Measurements from ENCODE around the gene MOCS1. TPM values are rescaled to one million over a fixed set of nuclear protein-coding genes. Genes with fewer than 3 reads are reported as not detected.
A peak's percentile ranks its signal among the peaks of the same experiment; 100 is the strongest.

MOCS1 gene
- 1 to 10 TPM; 1.1 to 2.1 (median 1.2) TPM for total RNA-seq
- 0.79 TPM for total RNA-seq (2013)
- total RNA-seq = 0.30 to 3.2 (median 1.2) reads per million in 29 experiments

DNA sequence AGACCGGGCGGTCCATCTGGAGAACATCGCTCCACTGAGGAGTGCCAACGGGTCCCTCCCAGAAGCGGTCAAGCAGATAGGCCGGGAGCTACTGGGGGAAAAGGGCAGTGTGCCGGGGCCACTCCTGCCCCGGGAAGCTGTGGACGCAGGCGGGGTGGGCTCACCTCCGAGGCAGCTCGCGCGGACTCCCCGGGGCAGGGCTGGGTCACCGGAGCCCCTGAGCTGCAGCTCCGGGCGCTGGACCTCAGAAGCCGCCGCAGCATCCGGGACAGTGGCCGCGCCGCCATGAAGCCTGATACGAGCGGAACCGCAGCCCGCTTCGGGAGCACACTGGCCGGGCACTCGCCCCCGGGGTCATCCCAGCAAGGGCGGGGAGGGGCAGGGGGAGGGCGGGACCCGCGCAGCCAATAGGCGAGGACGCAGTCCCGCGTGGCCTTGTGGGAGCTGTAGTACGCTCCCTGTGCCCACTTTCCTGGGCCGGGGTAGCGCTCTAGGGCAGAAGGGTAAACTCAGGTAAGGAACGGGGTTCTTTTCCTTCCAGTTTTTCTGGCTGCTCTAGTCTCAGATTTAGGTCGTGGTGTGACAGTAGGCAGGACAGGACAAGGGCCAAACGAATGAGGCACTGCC is at the start of gene MOCS1:
Gene MOCS1, minus strand, starts transcription at position 332 of the 627 bp plus-strand sequence. Its CDS starts 45 bp downstream, at position 287.
- WGBS (ENCODE audit: insufficient coverage) = 6% methylated on average over 38 of the region's 46 CpGs
- ChIA-PET CTCF (no interaction called here), POLR2A (interaction anchor here in 1 of 2 donors (0.6 kb wide), 1 partner anchor 14 kb away, joined by 7 read pairs; no protein-coding TSS in a partner anchor)
- DNase-seq = peak in 22 of 35 experiments; percentile 7 to 44 (median 21)
- peak; percentile 72 to 93 (median 85) for ATAC-seq (replicated peaks in 1 of 4)
- peaks cover 0 to 4% of the 10 kb centered on the region in 2 experiments for H3K4me1 ChIP-seq (ENCODE audit: control insufficient read depth in 1 of 2, extremely low read depth in 1 of 2, insufficient read depth in 2 of 2, low read length in 2 of 2)
- Mint-ChIP-seq H3K27ac (peak within 1 kb of the TSS in 1 of 2 donors; percentile 79), H3K4me3 (peak within 1 kb of the TSS; percentile 71 to 82 (median 74)), H3K4me1 (peaks cover 4 to 20% (median 11%) of the 10 kb centered on the region in 3 donors), H3K27me3 (peaks cover 4 to 23% of the 10 kb centered on the region in 2 donors), H3K36me3 (no peaks in the 10 kb centered on the region), H3K9me3 (no peaks in the 10 kb centered on the region)
- H3K27ac ChIP-seq (ENCODE audit: low read length) = no peak within 1 kb of the TSS
- peak within 1 kb of the TSS; percentile 43 to 68 for H3K4me3 ChIP-seq (ENCODE audit: control insufficient read depth in 1 of 2, extremely low read depth in 1 of 2, low read length in 1 of 2)
- peaks cover 5 to 12% of the 10 kb centered on the region in 2 experiments for H3K27me3 ChIP-seq (replicated peaks in 1 of 2; ENCODE audit: control insufficient read depth in 2 of 2, extremely low read depth in 1 of 2, insufficient read depth in 2 of 2, low read length in 1 of 2)
- H3K36me3 ChIP-seq (ENCODE audit: control insufficient read depth in 2 of 2, extremely low read depth in 1 of 2, insufficient read depth in 1 of 2, low read length in 1 of 2) = no peaks in the 10 kb centered on the region
- H3K9me3 ChIP-seq = no peaks in the 10 kb centered on the region

DNA sequence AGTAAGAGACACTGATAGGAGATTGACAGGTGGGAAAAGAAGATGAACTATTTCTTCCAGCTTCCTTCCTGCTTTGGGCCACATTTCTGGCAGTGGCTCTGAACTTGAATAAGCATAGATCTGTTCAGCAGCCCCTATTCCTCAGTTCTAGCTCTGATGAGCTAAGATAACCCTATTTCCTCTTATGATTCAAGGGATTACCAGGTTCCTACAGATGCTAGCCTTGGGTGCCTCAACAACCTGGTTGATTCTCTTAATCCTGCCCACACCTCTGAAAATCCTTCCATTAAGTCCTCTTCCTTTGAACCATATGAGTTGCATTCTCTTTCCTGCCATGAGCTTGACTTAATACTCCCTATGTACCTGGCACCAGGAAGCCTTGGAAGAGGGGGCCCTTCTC is 49.8 kb upstream of the MOCS1 start:
- peaks cover 5 to 22% of the 10 kb centered on the region in 2 donors for H3K27me3 Mint-ChIP-seq
- no peaks in the 10 kb centered on the region for H3K4me1 Mint-ChIP-seq
- H3K36me3 ChIP-seq (ENCODE audit: control insufficient read depth in 2 of 2, extremely low read depth in 1 of 2, insufficient read depth in 1 of 2, low read length in 1 of 2) = no peaks in the 10 kb centered on the region
- no peak for DNase-seq
- H3K9me3 ChIP-seq = no peaks in the 10 kb centered on the region
- H3K4me3 Mint-ChIP-seq = no peak overlapping the region
- no peak overlapping the region for H3K27ac ChIP-seq (ENCODE audit: low read length)
- no peak overlapping the region for H3K27ac Mint-ChIP-seq
- H3K9me3 Mint-ChIP-seq = no peaks in the 10 kb centered on the region
- H3K27me3 ChIP-seq (replicated peaks in 1 of 2; ENCODE audit: control insufficient read depth in 2 of 2, extremely low read depth in 1 of 2, insufficient read depth in 2 of 2, low read length in 1 of 2) = no peaks in the 10 kb centered on the region
- H3K36me3 Mint-ChIP-seq = no peaks in the 10 kb centered on the region
- no peaks in the 10 kb centered on the region for H3K4me1 ChIP-seq (ENCODE audit: control insufficient read depth in 1 of 2, extremely low read depth in 1 of 2, insufficient read depth in 2 of 2, low read length in 2 of 2)
- H3K4me3 ChIP-seq (ENCODE audit: control insufficient read depth in 1 of 2, extremely low read depth in 1 of 2, low read length in 1 of 2) = no peak overlapping the region
- POLR2A ChIA-PET = no interaction called here
- ATAC-seq (replicated peaks in 1 of 4) = no peak
- CTCF ChIA-PET = no interaction called here

DNA sequence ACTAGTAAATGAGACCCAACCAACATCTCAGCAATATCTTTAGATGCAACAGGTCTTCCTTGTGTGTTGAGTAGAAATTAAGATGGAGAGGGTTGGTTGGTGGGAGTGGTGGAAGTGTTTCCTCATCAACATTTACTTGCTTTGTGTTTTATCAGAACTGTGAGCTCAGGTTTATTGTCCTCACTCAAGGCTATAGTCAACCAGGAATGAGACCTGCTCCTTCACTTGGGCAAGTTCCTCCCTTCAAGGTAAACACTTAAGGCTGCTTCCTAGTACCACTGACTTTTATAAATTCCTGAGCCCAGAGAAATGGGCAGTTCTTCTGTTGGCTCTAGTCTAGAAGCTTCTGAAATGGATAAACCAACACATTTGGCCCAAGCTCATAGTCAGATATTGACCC is 48.9 kb upstream of the MOCS1 start:
- Mint-ChIP-seq H3K4me1 (no peaks in the 10 kb centered on the region), H3K4me3 (no peak overlapping the region), H3K27me3 (peaks cover 5 to 22% of the 10 kb centered on the region in 2 donors), H3K36me3 (no peaks in the 10 kb centered on the region), H3K9me3 (no peaks in the 10 kb centered on the region), H3K27ac (no peak overlapping the region)
- Histone ChIP-seq H3K4me1 (ENCODE audit: control insufficient read depth in 1 of 2, extremely low read depth in 1 of 2, insufficient read depth in 2 of 2, low read length in 2 of 2) (no peaks in the 10 kb centered on the region), H3K27ac (ENCODE audit: low read length) (no peak overlapping the region), H3K36me3 (ENCODE audit: control insufficient read depth in 2 of 2, extremely low read depth in 1 of 2, insufficient read depth in 1 of 2, low read length in 1 of 2) (no peaks in the 10 kb centered on the region), H3K4me3 (ENCODE audit: control insufficient read depth in 1 of 2, extremely low read depth in 1 of 2, low read length in 1 of 2) (no peak overlapping the region), H3K27me3 (replicated peaks in 1 of 2; ENCODE audit: control insufficient read depth in 2 of 2, extremely low read depth in 1 of 2, insufficient read depth in 2 of 2, low read length in 1 of 2) (no peaks in the 10 kb centered on the region), H3K9me3 (no peaks in the 10 kb centered on the region)
- DNase-seq = no peak
- ChIA-PET CTCF (no interaction called here), POLR2A (no interaction called here)
- ATAC-seq (replicated peaks in 1 of 4) = no peak

DNA sequence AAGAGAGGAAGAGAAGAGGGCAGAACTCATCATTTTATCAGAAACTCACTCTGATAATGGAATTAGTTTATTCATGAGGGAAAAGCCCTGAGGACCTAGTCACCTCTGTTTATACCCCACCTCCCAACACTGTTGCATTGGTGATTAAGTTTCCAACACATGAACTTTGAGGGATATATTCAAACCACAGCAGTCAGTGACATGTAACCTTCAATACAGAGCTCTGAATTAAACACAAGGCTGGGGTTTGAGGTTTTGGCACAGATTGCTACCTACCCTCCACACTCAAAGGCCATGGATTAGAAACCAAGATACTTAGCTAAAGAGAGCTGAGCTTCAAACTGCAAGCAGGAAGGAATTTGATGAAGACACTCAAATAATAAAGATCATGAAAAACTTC is 48.5 kb upstream of the MOCS1 start:
- H3K36me3 Mint-ChIP-seq = no peaks in the 10 kb centered on the region
- H3K4me3 Mint-ChIP-seq = no peak overlapping the region
- CTCF ChIA-PET = no interaction called here
- no peak overlapping the region for H3K27ac ChIP-seq (ENCODE audit: low read length)
- no peaks in the 10 kb centered on the region for H3K4me1 ChIP-seq (ENCODE audit: control insufficient read depth in 1 of 2, extremely low read depth in 1 of 2, insufficient read depth in 2 of 2, low read length in 2 of 2)
- H3K27me3 ChIP-seq (replicated peaks in 1 of 2; ENCODE audit: control insufficient read depth in 2 of 2, extremely low read depth in 1 of 2, insufficient read depth in 2 of 2, low read length in 1 of 2) = no peaks in the 10 kb centered on the region
- ATAC-seq (replicated peaks in 1 of 4) (no peak), DNase-seq (no peak)
- H3K9me3 ChIP-seq = no peaks in the 10 kb centered on the region
- H3K4me1 Mint-ChIP-seq = no peaks in the 10 kb centered on the region
- H3K4me3 ChIP-seq (ENCODE audit: control insufficient read depth in 1 of 2, extremely low read depth in 1 of 2, low read length in 1 of 2) = no peak overlapping the region
- peaks cover 5 to 22% of the 10 kb centered on the region in 2 donors for H3K27me3 Mint-ChIP-seq
- POLR2A ChIA-PET = no interaction called here
- no peaks in the 10 kb centered on the region for H3K9me3 Mint-ChIP-seq
- H3K27ac Mint-ChIP-seq = no peak overlapping the region
- no peaks in the 10 kb centered on the region for H3K36me3 ChIP-seq (ENCODE audit: control insufficient read depth in 2 of 2, extremely low read depth in 1 of 2, insufficient read depth in 1 of 2, low read length in 1 of 2)

DNA sequence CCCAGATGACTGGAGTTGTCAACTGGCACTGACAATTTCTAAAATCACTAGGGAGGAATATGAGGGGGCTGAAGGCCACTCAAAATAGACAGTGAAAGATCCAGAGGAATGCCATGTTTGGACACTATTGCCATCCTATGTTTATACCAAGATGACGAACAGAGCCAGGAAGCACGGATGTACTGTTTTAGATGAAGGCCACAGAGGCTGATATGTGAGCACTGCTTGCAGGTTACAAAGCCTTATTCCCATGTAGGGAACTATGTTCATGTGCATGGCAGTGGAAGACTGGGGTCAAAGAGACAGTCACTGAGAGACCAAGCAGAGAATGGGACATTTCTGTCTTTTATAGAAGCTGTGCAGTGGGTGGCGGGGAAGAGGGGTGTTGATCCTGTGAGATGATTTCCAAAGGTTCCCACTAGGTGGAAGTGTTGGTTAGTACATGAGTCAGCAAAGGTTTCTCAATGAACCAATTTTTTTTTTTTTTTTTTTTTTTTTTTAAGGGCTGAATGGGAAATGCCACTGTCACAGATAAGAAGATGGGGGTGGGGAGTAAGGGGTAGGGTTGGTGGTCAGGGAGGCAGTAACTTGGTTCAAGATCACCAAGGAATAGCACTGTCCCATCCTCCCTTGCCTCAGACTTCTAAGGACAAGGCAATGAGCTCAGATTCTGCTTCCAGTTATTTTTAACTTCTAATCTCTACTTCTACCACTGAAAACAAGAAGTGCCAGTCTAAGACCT is 46.7 kb upstream of the MOCS1 start:
- no peak overlapping the region for H3K4me3 Mint-ChIP-seq
- no peak overlapping the region for H3K27ac Mint-ChIP-seq
- ChIA-PET CTCF (no interaction called here), POLR2A (interaction anchor here in 1 of 2 donors (0.6 kb wide), 1 partner anchor 86 kb away, joined by 3 read pairs; no protein-coding TSS in a partner anchor)
- DNase-seq = peak in 1 of 35 experiments; percentile 31
- Histone ChIP-seq H3K4me1 (ENCODE audit: control insufficient read depth in 1 of 2, extremely low read depth in 1 of 2, insufficient read depth in 2 of 2, low read length in 2 of 2) (no peaks in the 10 kb centered on the region), H3K36me3 (ENCODE audit: control insufficient read depth in 2 of 2, extremely low read depth in 1 of 2, insufficient read depth in 1 of 2, low read length in 1 of 2) (no peaks in the 10 kb centered on the region), H3K4me3 (ENCODE audit: control insufficient read depth in 1 of 2, extremely low read depth in 1 of 2, low read length in 1 of 2) (no peak overlapping the region), H3K27me3 (replicated peaks in 1 of 2; ENCODE audit: control insufficient read depth in 2 of 2, extremely low read depth in 1 of 2, insufficient read depth in 2 of 2, low read length in 1 of 2) (no peaks in the 10 kb centered on the region), H3K9me3 (no peaks in the 10 kb centered on the region), H3K27ac (ENCODE audit: low read length) (no peak overlapping the region)
- no peaks in the 10 kb centered on the region for H3K9me3 Mint-ChIP-seq
- peaks cover 7 to 26% of the 10 kb centered on the region in 2 donors for H3K27me3 Mint-ChIP-seq
- H3K4me1 Mint-ChIP-seq = no peaks in the 10 kb centered on the region
- 71% methylated on average over 3 of the region's 3 CpGs for WGBS (ENCODE audit: insufficient coverage)
- no peaks in the 10 kb centered on the region for H3K36me3 Mint-ChIP-seq
- no peak for ATAC-seq (replicated peaks in 1 of 4)

DNA sequence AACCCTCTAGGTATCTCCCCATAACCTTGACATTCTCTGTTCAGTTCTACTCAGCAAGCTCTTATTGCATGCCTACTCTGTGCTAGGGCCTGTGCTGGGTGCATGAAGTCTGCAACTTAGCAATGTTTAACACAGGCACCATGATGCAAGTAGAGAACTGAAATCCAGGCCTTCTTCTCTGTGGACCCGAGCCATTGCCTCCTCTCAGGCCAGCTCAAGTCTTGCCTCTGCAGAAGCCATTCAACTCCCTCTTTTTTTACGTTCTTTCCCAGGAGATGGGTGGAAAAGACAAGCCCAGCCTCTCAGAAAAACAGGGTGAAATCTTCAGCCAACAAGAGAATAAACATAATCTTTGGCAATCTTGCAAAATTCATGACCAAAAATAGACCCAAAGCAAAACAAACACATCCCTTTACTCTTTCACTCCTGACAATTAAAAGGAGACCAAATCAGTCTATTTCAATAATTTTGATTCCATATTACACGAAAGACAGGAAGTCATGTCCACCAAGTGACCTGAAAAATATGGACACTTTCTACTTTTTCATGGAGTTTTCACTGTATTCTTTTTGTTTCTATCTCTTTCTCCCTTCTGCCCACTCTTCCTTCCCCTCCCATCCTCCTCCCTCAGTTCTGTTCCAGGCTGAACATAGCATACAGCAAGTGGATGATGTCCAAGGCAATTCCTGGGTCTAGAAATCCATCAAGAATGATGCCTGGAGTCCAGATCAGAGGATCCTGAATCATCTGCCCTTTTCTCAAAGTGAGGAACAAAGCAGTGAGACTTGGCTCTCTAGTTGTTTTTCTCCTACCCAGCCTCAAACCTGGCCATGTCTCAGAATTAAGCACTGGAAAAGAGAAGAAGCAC is 45.4 kb upstream of the MOCS1 start:
- H3K36me3 ChIP-seq (ENCODE audit: control insufficient read depth in 2 of 2, extremely low read depth in 1 of 2, insufficient read depth in 1 of 2, low read length in 1 of 2) = no peaks in the 10 kb centered on the region
- Mint-ChIP-seq H3K27ac (no peak overlapping the region), H3K4me1 (no peaks in the 10 kb centered on the region), H3K36me3 (no peaks in the 10 kb centered on the region), H3K9me3 (no peaks in the 10 kb centered on the region), H3K27me3 (peaks cover 14 to 29% of the 10 kb centered on the region in 2 donors), H3K4me3 (no peak overlapping the region)
- WGBS (ENCODE audit: insufficient coverage) = 45% methylated on average over 3 of the region's 3 CpGs
- H3K27me3 ChIP-seq (replicated peaks in 1 of 2; ENCODE audit: control insufficient read depth in 2 of 2, extremely low read depth in 1 of 2, insufficient read depth in 2 of 2, low read length in 1 of 2) = peaks cover 0 to under 1% of the 10 kb centered on the region in 2 experiments
- ChIA-PET POLR2A (no interaction called here), CTCF (no interaction called here)
- H3K9me3 ChIP-seq = no peaks in the 10 kb centered on the region
- DNase-seq = no peak
- no peak overlapping the region for H3K27ac ChIP-seq (ENCODE audit: low read length)
- no peak for ATAC-seq (replicated peaks in 1 of 4)
- H3K4me3 ChIP-seq (ENCODE audit: control insufficient read depth in 1 of 2, extremely low read depth in 1 of 2, low read length in 1 of 2) = no peak overlapping the region
- no peaks in the 10 kb centered on the region for H3K4me1 ChIP-seq (ENCODE audit: control insufficient read depth in 1 of 2, extremely low read depth in 1 of 2, insufficient read depth in 2 of 2, low read length in 2 of 2)
